Posterior vena cava (tissue), 2 donors: Measurements from ENCODE around the gene HHIPL2. TPM values are rescaled to one million over a fixed set of nuclear protein-coding genes. Genes with fewer than 3 reads are reported as not detected.

ENCODE experiments used
- DNase-seq: peaks from one replicate; pipeline ENCODE4 v3.0.0-alpha.2; 2020; ENCODE audit warnings: low spot score
- intact Hi-C, 2 donors: fragments of 100-400 bp; cut with DNase I; formaldehyde crosslinking; loops; one replicate each; pipeline versions ENCODE4 v1.14.1 to v1.14.2; 2022 to 2023
- long read RNA-seq, 2 donors: library from polyadenylated mRNA; unstranded; transcript quantifications; one replicate each; pipeline ENCODE4 v2.0.0, GENCODE V29; 2020 to 2021
- total RNA-seq, 2 donors: library from RNA; stranded (reverse); fragmentation: NEBNext Ultra II Directional; extraction: Animal tissue kit (Norgen Biotek cat#: 25700); gene quantifications; one replicate each; pipeline ENCODE4 v1.2.1, GENCODE V29; 2021
- donor health status: DM: yes; HTN: yes; CAD: no.
- donor health status: DM: yes; HTN: yes; CAD: no.

The HHIPL2 gene
- total RNA-seq = under 1 TPM; 0.38 to 0.42 TPM
- long read RNA-seq, donor 1 = 0 reads
- long read RNA-seq, donor 2 = 0 reads

DNA sequence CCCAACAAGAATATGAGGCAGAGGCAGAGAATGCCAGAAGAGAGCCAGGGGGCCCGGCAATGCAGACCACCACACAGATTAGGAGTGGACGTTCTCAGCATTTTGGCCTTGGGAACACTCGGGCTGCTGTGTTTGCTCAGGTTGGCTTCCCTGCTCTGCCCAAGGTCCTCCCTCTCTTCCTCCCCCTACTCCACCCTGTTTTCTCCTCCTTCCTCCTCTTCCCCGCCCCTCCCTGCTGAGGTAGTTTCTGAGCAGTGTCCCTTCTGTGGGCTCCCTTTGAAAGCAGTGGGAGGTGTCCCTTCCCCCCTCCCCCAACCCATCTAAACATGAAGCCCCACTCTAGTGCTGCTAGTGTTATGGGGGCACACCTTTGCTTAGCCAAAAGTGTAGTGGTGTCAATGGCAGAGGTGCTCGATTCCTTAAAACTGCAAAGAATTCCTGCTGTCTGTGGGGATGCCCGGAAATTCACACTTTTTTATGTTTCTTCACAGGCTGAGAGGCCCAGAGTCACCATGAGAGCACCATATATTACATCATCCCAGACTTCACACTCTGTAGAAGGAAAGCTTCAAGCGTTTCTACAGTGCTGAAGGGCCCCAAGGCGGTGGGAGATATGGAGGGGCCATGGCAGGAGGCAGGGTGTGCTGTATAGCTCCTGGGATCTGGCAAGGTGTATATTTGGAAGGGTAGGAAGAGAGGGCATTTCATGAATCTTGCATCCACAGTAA lies at the start of gene HHIPL2:
TSS of gene HHIPL2 (minus strand) at position 161 of the 728 bp plus-strand sequence. CDS start at position 101, 60 bp downstream.
- no peak for DNase-seq
- intact Hi-C loops = no loop called here

DNA sequence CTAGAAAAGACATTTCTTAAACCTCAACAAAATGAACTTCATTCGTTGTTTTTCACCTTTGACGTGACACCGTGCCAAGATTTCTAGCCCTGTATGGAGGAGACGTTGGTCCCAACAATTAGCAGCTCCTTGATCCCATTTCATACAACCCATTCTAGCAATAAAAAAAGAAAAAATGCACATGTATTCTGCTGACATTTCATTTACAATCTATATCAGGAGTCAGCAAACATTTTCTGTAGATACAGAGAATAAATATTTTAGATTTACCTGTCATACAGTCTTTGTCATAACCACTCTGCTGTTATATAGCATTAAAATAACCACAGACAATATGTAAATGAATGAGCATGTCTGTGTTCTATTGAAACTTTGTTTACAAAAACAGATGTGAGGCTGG lies 48.8 kb upstream of the HHIPL2 start:
- DNase-seq = no peak
- intact Hi-C loops = no loop called here

DNA sequence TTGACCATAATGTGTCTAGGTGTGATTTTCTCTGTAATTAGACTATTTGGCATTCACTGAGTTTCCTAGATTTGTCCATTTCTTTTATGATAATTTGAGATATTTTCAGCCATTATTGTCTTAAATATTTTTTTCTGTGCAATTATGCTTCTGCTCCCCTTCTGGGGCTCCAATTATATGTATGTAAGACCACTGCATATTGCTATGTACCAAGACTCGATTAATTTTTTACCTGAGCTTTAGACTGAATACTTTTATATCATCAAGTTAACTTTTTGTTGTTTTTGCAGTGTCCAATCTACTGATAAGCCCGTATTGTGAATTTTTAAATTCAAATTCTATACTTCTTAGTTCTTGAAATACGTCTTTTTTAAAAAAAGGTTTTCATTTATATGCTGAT lies 46.9 kb upstream of the HHIPL2 start:
- intact Hi-C loops = no loop called here
- DNase-seq = no peak

- DNase-seq = no peak
- intact Hi-C loops = no loop called here
Observed at GRCh38 chr1:222592171-222592570, 44.3 kb upstream of the HHIPL2 start.

DNA sequence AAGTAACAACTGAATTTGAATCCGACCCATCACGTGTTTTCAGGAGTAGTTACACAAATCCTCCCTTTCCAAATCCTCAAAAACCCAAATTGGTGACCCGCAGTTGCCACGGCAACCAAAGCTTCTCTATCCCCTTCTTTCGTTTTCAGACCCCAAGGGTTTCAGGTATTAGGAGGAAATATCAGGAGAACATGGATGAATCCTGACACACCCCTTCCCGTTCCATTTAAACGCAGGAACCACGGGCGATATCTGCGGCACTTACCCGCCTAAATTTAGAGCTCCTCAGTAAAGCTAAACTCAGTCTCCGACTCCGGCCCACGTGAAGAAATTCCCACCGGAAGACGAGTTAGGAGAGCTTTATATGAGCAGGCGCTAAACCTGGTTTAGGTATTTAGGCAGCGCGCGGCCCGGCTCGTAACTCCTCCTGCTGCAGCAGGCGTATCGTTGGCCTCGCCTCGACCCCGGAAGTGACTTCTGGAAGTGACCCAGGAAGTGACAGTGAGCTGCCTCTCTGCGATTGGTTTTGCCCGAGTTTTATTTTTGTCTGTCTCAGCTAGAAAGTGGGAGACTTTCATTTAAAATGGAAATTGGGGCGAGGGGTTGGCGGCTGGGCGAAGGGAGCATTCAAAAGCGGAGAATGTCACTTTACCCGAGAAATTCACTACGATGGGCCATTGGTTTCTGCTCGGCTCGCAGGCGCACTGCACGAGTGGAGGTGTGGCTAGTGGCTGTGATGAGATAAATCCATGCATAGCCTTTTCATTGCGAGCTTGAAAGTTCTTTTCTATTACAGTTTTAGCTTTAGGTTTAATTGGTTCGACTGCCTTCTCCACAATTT lies 41.8 kb upstream of the HHIPL2 start, which contains the start of gene TAF1A:
TSS of gene TAF1A (minus strand) at position 472 of the 841 bp plus-strand sequence.
- intact Hi-C loops = loop anchor here in 1 of 2 donors (10.0 kb wide), 1 partner anchor 45 kb away; no protein-coding TSS in a partner anchor
- DNase-seq = peak; percentile 96

DNA sequence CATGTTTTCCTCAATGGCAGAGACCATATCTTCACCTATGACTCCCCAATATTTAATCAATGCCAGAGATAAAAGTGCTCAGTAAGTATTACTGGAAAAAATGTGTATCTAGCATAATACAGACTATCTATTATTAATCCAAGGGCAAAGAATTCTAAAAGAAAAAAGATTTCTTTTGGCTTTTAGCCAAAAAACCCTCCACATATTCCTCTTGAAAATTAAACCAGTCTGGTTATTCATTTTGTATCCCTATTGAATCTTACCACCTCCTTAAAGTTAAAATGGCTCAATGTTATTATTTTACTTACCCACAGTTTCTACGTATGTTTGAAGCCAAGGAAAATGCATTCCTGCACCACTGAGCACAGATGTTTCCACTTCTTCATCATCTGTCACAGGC lies 40.2 kb upstream of the HHIPL2 start:
- DNase-seq = no peak
- intact Hi-C loops = loop anchor here in 1 of 2 donors (10.0 kb wide), 1 partner anchor 47 kb away; no protein-coding TSS in a partner anchor

DNA sequence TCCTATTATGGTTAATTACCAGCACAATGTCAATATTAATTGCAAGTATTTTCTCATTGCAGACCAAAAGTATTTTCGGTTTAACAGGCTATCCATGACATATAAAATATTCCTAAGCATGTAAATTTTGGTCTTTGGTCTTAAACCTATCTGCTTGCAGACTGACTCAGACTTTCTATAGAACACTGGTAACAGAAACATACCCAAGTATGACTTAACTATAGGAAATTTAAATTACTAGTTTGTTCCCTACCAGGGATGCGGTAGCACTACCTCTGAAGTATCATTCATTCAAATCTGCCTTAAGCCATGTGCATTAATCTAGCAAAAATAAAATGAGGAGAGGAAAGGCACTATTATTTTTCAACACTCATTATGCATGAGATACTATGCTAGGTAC lies 38.9 kb upstream of the HHIPL2 start:
- intact Hi-C loops = loop anchor here in 1 of 2 donors (10.0 kb wide), 1 partner anchor 48 kb away; no protein-coding TSS in a partner anchor
- no peak for DNase-seq

DNA sequence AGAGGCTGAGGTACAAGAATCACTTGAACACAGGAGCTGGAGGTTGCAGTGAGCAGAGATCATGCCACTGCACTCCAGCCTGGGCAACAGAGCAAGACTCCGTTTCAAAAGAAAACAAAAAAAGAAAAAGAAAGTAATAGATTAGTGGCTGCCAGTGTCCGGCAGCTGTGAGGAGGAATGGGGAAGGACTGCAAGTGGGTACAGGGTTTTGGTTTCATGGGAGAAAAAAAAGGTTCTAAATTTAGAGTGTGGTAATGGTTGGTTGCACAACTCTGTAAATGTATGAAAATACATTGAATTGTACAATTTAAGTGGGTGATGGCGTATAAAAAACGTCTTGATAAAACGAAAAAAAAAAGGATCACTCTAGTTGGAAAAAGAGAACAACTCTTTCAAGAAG lies 35.2 kb upstream of the HHIPL2 start:
- no peak for DNase-seq
- intact Hi-C loops = loop anchor here in 1 of 2 donors (10.0 kb wide), 1 partner anchor 52 kb away; no protein-coding TSS in a partner anchor

- intact Hi-C loops = loop anchor here in 1 of 2 donors (10.0 kb wide), 1 partner anchor 53 kb away; no protein-coding TSS in a partner anchor
- DNase-seq = no peak
Observed at GRCh38 chr1:222582099-222582774, 34.3 kb upstream of the HHIPL2 start.

- intact Hi-C loops = no loop called here
- no peak for DNase-seq
Observed at GRCh38 chr1:222579316-222579715, 31.4 kb upstream of the HHIPL2 start.

GRCh38 chr1:222570837-222571236 lies 22.9 kb upstream of the HHIPL2 start:
- intact Hi-C loops = no loop called here

DNA sequence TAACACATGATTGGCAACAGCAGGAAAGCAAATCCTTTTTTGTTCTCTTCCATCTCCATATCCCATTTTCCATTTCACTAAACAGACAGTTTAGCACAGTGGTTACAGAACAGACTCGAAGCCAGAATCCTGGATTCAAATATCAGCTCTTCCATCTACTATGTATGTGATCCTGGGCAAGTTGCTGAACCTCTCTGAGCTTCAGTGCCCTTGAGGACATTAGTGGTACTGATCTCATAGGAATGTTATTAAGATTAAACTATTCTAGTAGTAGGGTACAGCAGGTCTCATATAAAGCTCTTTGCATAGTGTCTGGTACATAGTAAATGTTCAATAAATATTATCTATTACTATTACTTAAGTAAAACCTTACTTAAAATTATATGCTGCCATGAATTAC lies 13.8 kb upstream of the HHIPL2 start:
- intact Hi-C loops = no loop called here
- DNase-seq = no peak

More at GRCh38 chr1:222570837-222571236, 22.9 kb upstream of the HHIPL2 start:
- no peak for DNase-seq

DNA sequence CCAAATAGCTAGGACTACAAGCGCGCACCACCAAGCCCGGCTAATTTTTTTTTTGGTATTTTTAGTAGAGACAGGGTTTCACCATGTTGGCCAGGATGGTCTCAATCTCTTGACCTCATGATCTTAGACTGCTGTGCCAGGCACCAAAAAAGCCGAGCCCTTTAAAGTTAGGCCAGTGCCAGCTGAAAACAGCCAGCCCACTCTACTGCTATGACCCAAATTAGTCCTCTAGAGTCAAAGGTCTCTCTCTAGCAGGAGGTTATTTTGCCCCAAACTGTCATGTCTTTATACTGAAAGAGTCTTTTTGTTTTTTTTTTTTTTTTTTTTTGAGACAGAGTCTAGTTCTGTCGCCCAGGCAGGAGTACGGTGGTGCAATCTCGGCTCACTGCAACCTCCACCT lies 9.7 kb upstream of the HHIPL2 start:
- DNase-seq = no peak
- intact Hi-C loops = loop anchor here in 1 of 2 donors (10.0 kb wide), 1 partner anchor 1607 kb away; no protein-coding TSS in a partner anchor

DNA sequence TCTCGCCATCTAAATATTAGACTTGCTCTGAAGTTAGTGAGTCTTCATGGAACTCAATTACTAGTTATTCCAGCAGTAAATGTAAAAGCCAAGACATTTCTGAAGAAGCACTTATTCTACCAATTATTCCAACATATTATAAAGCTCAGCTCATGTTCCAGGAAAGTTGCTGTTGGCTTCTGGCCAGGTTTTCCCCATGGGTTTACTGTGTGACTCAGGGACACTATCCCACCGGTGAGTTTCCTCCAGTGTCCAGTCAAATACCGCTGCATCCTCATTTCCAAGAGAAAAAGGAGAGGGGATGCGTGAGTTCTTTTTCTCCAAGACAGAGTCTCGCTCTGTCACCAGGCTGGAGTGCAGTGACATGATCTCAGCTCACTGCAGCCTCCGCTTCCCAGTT lies 9.2 kb upstream of the HHIPL2 start:
- intact Hi-C loops = loop anchor here in 1 of 2 donors (10.0 kb wide), 1 partner anchor 1608 kb away; no protein-coding TSS in a partner anchor
- DNase-seq = no peak

DNA sequence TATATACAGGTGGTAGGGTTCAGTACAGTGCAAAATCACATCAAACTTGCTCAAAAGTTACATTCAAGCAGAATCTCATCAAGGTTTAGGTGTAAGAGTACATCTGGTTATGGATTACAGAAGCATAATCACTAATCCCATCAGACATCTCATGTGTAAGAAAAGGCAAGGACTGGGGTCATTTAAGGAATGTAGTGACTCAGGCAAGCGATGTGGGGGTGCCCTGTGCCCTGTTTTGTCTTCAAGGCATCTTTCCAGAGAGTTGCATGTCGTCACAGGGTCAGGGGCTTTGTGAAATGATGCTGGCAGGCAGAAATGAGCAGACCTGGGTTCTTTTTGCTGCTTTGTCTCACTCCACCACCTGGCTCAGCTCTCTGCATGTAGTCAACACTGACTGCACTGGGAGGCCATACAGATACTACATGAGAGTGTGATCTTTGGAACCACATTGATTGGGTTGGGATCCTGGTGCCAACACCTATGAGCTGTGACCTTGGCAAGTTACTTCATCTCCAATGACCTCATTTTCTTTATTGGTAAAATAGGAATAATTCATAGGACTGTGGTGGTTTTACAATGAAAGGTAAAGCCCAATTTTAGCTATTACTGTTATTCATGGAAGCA lies 8.2 kb upstream of the HHIPL2 start:
- intact Hi-C loops = loop anchor here in 1 of 2 donors (10.0 kb wide), 1 partner anchor 1609 kb away; no protein-coding TSS in a partner anchor
- no peak for DNase-seq

GRCh38 chr1:222554177-222554576 lies 6.3 kb upstream of the HHIPL2 start:
- intact Hi-C loops = loop anchor here in 1 of 2 donors (10.0 kb wide), 1 partner anchor 1611 kb away; no protein-coding TSS in a partner anchor
- no peak for DNase-seq

DNA sequence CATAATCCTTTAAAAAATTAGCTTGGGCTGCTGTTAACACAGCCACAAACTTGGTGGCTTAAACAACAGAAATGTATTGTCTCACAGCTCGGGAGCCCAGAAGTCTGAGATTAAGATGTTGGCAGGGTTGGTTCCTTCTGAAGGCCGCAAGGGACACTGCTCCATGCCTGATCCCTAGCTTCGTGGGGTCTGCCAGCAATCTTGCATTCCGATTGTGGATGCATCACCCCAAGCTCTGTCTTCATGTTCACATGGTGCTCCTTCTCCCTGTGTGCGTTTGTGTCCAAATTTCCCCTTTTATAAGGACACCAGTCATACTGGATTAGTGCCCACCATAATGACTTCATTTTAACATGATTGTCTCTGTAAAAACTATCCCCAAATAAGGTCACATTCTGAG lies 5.0 kb upstream of the HHIPL2 start:
- DNase-seq = no peak
- intact Hi-C loops = loop anchor here in 1 of 2 donors (10.0 kb wide), 1 partner anchor 1612 kb away; no protein-coding TSS in a partner anchor

DNA sequence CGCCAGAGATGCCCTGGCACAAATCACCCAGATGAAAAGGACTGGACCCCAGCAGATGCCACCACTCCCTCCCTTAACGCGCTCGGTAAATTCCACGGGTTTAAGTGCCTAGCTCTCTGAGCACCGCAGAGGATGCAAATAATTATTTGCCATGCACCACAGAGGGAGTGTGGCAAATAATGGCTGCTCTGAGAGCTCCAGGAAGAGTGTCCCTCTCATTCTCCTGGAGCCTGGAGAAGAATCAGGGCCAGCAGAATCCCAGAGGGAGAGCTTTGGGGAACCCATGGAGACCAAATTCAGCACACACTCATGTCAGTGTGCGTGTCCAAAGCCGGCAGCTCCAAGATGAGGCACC lies 667 bp downstream of the HHIPL2 start:
- DNase-seq = no peak
- intact Hi-C loops = no loop called here
